ENCODE results near the gene GON4L.

GON4L gene

GRCh38 chr1:155856257-155856974, 598 bp downstream of the GON4L start:
- Histone ChIP-seq H3K27ac (ENCODE audit: extremely low read depth, low read depth, low read length) (peak overlapping the region; percentile 27; the same call in 1 of the 2 replicates), H3K4me1 (ENCODE audit: control insufficient read depth, insufficient read depth, low read length) (peaks cover 3% of the 10 kb centered on the region; the same call in 1 of the 2 replicates), H3K36me3 (ENCODE audit: control insufficient read depth in 2 of 2, insufficient read depth in 1 of 2, low read length in 2 of 2) (peaks cover 27 to 41% of the 10 kb centered on the region in 2 experiments; a peak in 2 of 3 replicates), H3K4me3 (ENCODE audit: low read depth, low read length) (peak overlapping the region; percentile 92), H3K9me3 (ENCODE audit: control insufficient read depth, insufficient read depth, low read depth, low read length) (no peaks in the 10 kb centered on the region)
- POLR2A ChIA-PET, result interaction anchor here (0.8 to 1.3 kb wide), 6 partner anchors 12 to 111 kb away, joined by 3 to 4 read pairs (median 3); partner anchors contain the start of gene KHDC4
- CTCF ChIA-PET, result interaction anchor here (1.1 kb wide), 1 partner anchor 17 kb away, joined by 4 read pairs; no protein-coding TSS in a partner anchor
- TF ChIP-seq ZNF600 (tag by site-specific recombination; IDR thresholded peaks at IDR 0.05) (no peak), ZNF768 (tag by site-specific recombination; IDR thresholded peaks at IDR 0.05) (no peak), REPIN1 (tag by site-specific recombination; IDR thresholded peaks at IDR 0.05; ENCODE audit: low read depth) (no peak), ZSCAN23 (tag by site-specific recombination; IDR thresholded peaks at IDR 0.05) (0 out of 2 replicates have a peak, but pooled peaks have one; percentile 36), ZSCAN16 (tag by site-specific recombination; IDR thresholded peaks at IDR 0.05) (0 out of 2 replicates have a peak, but pooled peaks have one; percentile 21), ZNF623 (tag by site-specific recombination; IDR thresholded peaks at IDR 0.05) (0 out of 2 replicates have a peak, but pooled peaks have one; percentile 16)

GRCh38 chr1:155850345-155850744, 6.7 kb downstream of the GON4L start:
- CTCF ChIA-PET, result no interaction called here
- H3K27ac ChIP-seq (ENCODE audit: extremely low read depth, low read depth, low read length), result no peak overlapping the region
- H3K9me3 ChIP-seq (ENCODE audit: control insufficient read depth, insufficient read depth, low read depth, low read length), result no peaks in the 10 kb centered on the region
- peaks cover 39 to 70% of the 10 kb centered on the region in 2 experiments for H3K36me3 ChIP-seq (ENCODE audit: control insufficient read depth in 2 of 2, insufficient read depth in 1 of 2, low read length in 2 of 2)
- no peaks in the 10 kb centered on the region for H3K4me1 ChIP-seq (ENCODE audit: control insufficient read depth, insufficient read depth, low read length)
- H3K4me3 ChIP-seq (ENCODE audit: low read depth, low read length), result no peak overlapping the region
- no peak for TF ChIP-seq GLIS1 (tag by site-specific recombination; IDR thresholded peaks at IDR 0.05)
- TF ChIP-seq KLF10 (tag by site-specific recombination; IDR thresholded peaks at IDR 0.05), result no peak
- no peak for TF ChIP-seq PRDM1 (tag by site-specific recombination; IDR thresholded peaks at IDR 0.05)
- TF ChIP-seq ZNF837 (tag by site-specific recombination; IDR thresholded peaks at IDR 0.05), result no peak
- no peak for TF ChIP-seq ZNF629 (tag by site-specific recombination; IDR thresholded peaks at IDR 0.05)
- POLR2A ChIA-PET, result no interaction called here

- ChIA-PET CTCF (interaction anchor here (0.6 kb wide), 2 partner anchors 24 to 30 kb away, joined by 3 to 6 read pairs; no protein-coding TSS in a partner anchor), POLR2A (no interaction called here)
- H3K36me3 ChIP-seq (ENCODE audit: control insufficient read depth in 2 of 2, insufficient read depth in 1 of 2, low read length in 2 of 2), result peaks cover 28 to 70% of the 10 kb centered on the region in 2 experiments
- H3K4me1 ChIP-seq (ENCODE audit: control insufficient read depth, insufficient read depth, low read length), result no peaks in the 10 kb centered on the region
- TF ChIP-seq ZNF548 (tag by site-specific recombination; IDR thresholded peaks at IDR 0.05) (no peak), OSR2 (tag by site-specific recombination; IDR thresholded peaks at IDR 0.05) (no peak), INSM2 (tag by site-specific recombination; IDR thresholded peaks at IDR 0.05) (no peak), ZNF785 (tag by site-specific recombination; IDR thresholded peaks at IDR 0.05) (no peak), ZNF140 (tag by site-specific recombination; IDR thresholded peaks at IDR 0.05) (no peak), ZNF664 (tag by site-specific recombination; IDR thresholded peaks at IDR 0.05) (no peak)
- no peak overlapping the region for H3K27ac ChIP-seq (ENCODE audit: extremely low read depth, low read depth, low read length)
- no peak overlapping the region for H3K4me3 ChIP-seq (ENCODE audit: low read depth, low read length)
- H3K9me3 ChIP-seq (ENCODE audit: control insufficient read depth, insufficient read depth, low read depth, low read length), result no peaks in the 10 kb centered on the region
These were observed 9.0 kb downstream of the GON4L start for GRCh38 chr1:155847823-155848529.

Data from HEK293 (cell line).